NCI-H2107 (cell line): ENCODE measurements around the gene WDR86.

ENCODE experiments used
- DNase-seq: peaks from one replicate; lab custom pipeline; 2025; lab: John Stamatoyannopoulos, UW

WDR86 gene

GRCh38 chr7:151409667-151410404 lies at the start of gene WDR86:
TSS of gene WDR86 (minus strand) at chr7:151410038. CDS start at chr7:151409589, 449 bp downstream.
- no peak for DNase-seq

GRCh38 chr7:151457534-151457933 lies 47.7 kb upstream of the WDR86 start:
- DNase-seq: no peak

- no peak for DNase-seq
Measured at GRCh38 chr7:151456782-151457181, 46.9 kb upstream of the WDR86 start.

GRCh38 chr7:151456276-151456675 lies 46.4 kb upstream of the WDR86 start:
- DNase-seq: no peak

GRCh38 chr7:151455690-151456089 lies 45.9 kb upstream of the WDR86 start:
- DNase-seq: no peak

GRCh38 chr7:151454932-151455530 lies 45.2 kb upstream of the WDR86 start:
- no peak for DNase-seq

- DNase-seq: no peak
Measured at GRCh38 chr7:151454305-151454704, 44.5 kb upstream of the WDR86 start.

- no peak for DNase-seq
Measured at GRCh38 chr7:151453326-151453791, 43.5 kb upstream of the WDR86 start.

GRCh38 chr7:151452680-151453325 lies 43.0 kb upstream of the WDR86 start:
- no peak for DNase-seq

- no peak for DNase-seq
Measured at GRCh38 chr7:151451626-151452571, 42.1 kb upstream of the WDR86 start.

- DNase-seq: no peak
Measured at GRCh38 chr7:151451156-151451555, 41.3 kb upstream of the WDR86 start.

GRCh38 chr7:151449990-151450389 lies 40.2 kb upstream of the WDR86 start:
- no peak for DNase-seq

GRCh38 chr7:151448261-151449252 lies 38.7 kb upstream of the WDR86 start:
- no peak for DNase-seq

GRCh38 chr7:151447901-151448260 lies 38.0 kb upstream of the WDR86 start:
- no peak for DNase-seq

- DNase-seq: no peak
Measured at GRCh38 chr7:151447312-151447711, 37.5 kb upstream of the WDR86 start.

- DNase-seq: no peak
Measured at GRCh38 chr7:151446412-151446811, 36.6 kb upstream of the WDR86 start.

GRCh38 chr7:151444632-151445031 lies 34.8 kb upstream of the WDR86 start:
- no peak for DNase-seq

GRCh38 chr7:151442776-151443496 lies 33.1 kb upstream of the WDR86 start:
- DNase-seq: no peak

- no peak for DNase-seq
Measured at GRCh38 chr7:151440799-151441445, 31.1 kb upstream of the WDR86 start.
